ENCODE data around the gene HSPH1. TPM values are rescaled to one million over a fixed set of nuclear protein-coding genes. Genes with fewer than 3 reads are reported as not detected.

HSPH1 gene
- total and polyA plus RNA-seq, 10 donors: 22.1 to 118 (median 33.9) TPM

DNA sequence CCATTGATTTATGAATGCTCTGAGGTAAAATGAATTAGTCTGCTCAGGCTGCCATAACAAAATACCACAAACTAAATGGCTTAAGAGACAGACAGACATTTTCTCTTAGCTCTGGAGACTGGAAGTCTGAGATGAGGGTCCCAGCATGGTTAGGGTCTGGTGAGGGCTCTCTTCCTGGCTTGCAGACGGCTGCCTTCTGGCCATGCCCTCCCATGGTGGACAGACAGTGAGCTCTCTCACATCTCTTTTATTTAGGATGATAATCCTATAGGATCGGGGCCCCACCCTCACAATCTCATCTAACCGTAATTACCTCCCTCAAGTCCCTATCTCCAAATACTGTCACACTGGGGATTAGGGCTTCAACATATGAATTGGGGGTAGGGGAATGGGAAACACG is 47.1 kb downstream of the HSPH1 start:
- Histone ChIP-seq H3K9me3 (no peaks in the 10 kb centered on the region), H3K27ac (no peak overlapping the region), H3K4me1 (no peaks in the 10 kb centered on the region), H3K27me3 (replicated peaks in 1 of 7) (peaks cover 0 to 42% (median 0%) of the 10 kb centered on the region in 7 donors), H3K4me3 (no peak overlapping the region), H3K36me3 (no peaks in the 10 kb centered on the region)
- DNase-seq: no peak
- intact Hi-C loops (cut with DNase I; ENCODE audit: low total_unique reads): no loop called here
- 71 to 95% (median 87%) methylated on average over 4 of the region's 4 CpGs for WGBS, 5 donors
- TF ChIP-seq, protein P1, sequence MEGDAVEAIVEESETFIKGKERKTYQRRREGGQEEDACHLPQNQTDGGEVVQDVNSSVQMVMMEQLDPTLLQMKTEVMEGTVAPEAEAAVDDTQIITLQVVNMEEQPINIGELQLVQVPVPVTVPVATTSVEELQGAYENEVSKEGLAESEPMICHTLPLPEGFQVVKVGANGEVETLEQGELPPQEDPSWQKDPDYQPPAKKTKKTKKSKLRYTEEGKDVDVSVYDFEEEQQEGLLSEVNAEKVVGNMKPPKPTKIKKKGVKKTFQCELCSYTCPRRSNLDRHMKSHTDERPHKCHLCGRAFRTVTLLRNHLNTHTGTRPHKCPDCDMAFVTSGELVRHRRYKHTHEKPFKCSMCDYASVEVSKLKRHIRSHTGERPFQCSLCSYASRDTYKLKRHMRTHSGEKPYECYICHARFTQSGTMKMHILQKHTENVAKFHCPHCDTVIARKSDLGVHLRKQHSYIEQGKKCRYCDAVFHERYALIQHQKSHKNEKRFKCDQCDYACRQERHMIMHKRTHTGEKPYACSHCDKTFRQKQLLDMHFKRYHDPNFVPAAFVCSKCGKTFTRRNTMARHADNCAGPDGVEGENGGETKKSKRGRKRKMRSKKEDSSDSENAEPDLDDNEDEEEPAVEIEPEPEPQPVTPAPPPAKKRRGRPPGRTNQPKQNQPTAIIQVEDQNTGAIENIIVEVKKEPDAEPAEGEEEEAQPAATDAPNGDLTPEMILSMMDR (IDR thresholded peaks at IDR 0.05 in 8 of 11, conservative IDR thresholded peaks at IDR 0.05 in 3 of 11): no peak
- TF ChIP-seq POLR2A (IDR thresholded peaks at IDR 0.05) (no peak), POLR2AphosphoS5 (IDR thresholded peaks at IDR 0.05) (no peak)

DNA sequence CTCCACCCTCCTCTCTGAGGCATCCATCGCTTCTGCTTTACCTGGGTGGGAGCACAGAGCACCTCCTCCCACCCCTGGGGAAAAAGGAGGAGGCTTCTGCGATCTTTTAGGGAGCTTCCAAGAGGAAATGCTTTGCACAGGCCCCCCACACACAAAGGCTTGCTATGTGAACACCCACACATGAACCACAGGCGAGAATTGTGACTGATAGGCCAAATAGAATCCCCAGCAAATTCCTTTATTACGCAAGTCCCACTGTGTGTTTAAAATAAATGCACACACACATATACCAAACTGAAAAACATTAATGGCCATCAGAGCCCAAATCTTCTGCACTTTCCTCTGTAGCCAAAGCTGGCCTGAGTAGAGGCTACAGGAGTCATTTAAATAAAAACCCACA is 50.6 kb downstream of the HSPH1 start:
- no peak for DNase-seq
- intact Hi-C loops (cut with DNase I; ENCODE audit: low total_unique reads): no loop called here
- TF ChIP-seq POLR2A (IDR thresholded peaks at IDR 0.05): no peak
- TF ChIP-seq POLR2AphosphoS5 (IDR thresholded peaks at IDR 0.05): no peak
- TF ChIP-seq, protein P1 (IDR thresholded peaks at IDR 0.05 in 8 of 11, conservative IDR thresholded peaks at IDR 0.05 in 3 of 11): no peak
- Histone ChIP-seq H3K36me3 (no peaks in the 10 kb centered on the region), H3K4me3 (no peak overlapping the region), H3K4me1 (no peaks in the 10 kb centered on the region), H3K27me3 (replicated peaks in 1 of 7) (peaks cover 0 to 13% (median 0%) of the 10 kb centered on the region in 7 donors), H3K27ac (no peak overlapping the region), H3K9me3 (no peaks in the 10 kb centered on the region)
- 77 to 85% (median 80%) methylated on average over 3 to 4 of the region's 4 CpGs for WGBS, 5 donors

DNA sequence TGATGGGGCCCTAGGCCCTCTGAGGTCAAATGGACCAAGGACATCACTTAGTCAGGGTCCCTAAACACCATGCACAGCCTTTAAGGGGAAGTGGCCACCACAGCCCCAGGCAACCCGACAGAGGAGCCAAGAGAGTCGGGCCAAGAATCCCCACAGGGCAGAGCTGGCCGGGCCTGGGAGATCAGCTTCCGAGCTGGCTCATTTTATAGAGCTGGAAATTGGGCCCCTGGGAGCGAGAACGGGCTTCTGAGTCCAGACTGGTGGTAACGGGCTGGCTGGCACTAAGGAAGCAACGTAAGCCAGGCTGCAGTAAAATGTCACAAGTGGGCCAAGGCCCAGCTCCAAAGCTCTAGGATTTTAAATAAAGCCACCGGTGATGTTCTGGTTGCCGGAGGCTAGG is 51.1 kb downstream of the HSPH1 start:
- DNase-seq: no peak
- WGBS, 5 donors: 88 to 96% (median 93%) methylated on average over 10 of the region's 10 CpGs
- intact Hi-C loops (cut with DNase I; ENCODE audit: low total_unique reads): no loop called here

DNA sequence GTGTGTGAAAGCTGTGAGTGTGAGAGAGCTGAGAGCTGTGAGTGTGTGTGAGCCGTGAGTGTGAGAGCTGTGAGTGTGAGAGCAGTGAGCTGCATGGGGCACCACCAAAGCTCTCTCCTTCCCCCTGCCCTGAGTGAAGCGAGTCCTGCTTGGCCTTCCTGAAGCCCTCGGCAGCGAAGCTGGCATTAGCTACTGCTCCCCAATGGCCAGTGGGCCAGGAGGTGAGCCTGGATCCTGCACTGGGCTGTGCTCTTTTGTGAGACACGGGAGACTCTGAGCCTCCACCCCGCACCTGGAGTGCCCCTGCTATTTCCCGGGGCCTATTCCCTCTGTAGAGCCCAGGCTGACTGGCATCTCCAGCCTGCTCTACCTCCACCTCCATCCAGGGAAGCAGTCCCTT is 51.5 kb downstream of the HSPH1 start:
- intact Hi-C loops (cut with DNase I; ENCODE audit: low total_unique reads): no loop called here

More for the DNA sequence above, 51.1 kb downstream of the HSPH1 start:
- Histone ChIP-seq H3K4me1 (no peaks in the 10 kb centered on the region), H3K27ac (no peak overlapping the region), H3K9me3 (no peaks in the 10 kb centered on the region), H3K4me3 (no peak overlapping the region), H3K27me3 (replicated peaks in 1 of 7) (peaks cover 0 to 7% (median 0%) of the 10 kb centered on the region in 7 donors), H3K36me3 (no peaks in the 10 kb centered on the region)
- no peak for TF ChIP-seq POLR2A (IDR thresholded peaks at IDR 0.05)
- TF ChIP-seq, protein P1 (IDR thresholded peaks at IDR 0.05 in 8 of 11, conservative IDR thresholded peaks at IDR 0.05 in 3 of 11): no peak

More for the DNA sequence above, 51.5 kb downstream of the HSPH1 start:
- 84 to 99% (median 88%) methylated on average over 5 to 7 of the region's 7 CpGs for WGBS, 5 donors
- DNase-seq: no peak
- Histone ChIP-seq H3K4me1 (no peaks in the 10 kb centered on the region), H3K27me3 (replicated peaks in 1 of 7) (peaks cover 0 to 4% (median 0%) of the 10 kb centered on the region in 7 donors), H3K36me3 (no peaks in the 10 kb centered on the region), H3K27ac (no peak overlapping the region), H3K4me3 (no peak overlapping the region), H3K9me3 (no peaks in the 10 kb centered on the region)
- TF ChIP-seq POLR2AphosphoS5 (IDR thresholded peaks at IDR 0.05) (no peak), POLR2A (IDR thresholded peaks at IDR 0.05) (no peak)
- TF ChIP-seq, protein P1 (IDR thresholded peaks at IDR 0.05 in 8 of 11, conservative IDR thresholded peaks at IDR 0.05 in 3 of 11): no peak
